NCI-H2029 treated with DMSO at 0.1 percent for 48 hours (cell line): ENCODE data around the gene SPOCK1.

Source experiments
- DNase-seq: peaks from one replicate; lab custom pipeline; 2025; lab: John Stamatoyannopoulos, UW

SPOCK1 gene

DNA sequence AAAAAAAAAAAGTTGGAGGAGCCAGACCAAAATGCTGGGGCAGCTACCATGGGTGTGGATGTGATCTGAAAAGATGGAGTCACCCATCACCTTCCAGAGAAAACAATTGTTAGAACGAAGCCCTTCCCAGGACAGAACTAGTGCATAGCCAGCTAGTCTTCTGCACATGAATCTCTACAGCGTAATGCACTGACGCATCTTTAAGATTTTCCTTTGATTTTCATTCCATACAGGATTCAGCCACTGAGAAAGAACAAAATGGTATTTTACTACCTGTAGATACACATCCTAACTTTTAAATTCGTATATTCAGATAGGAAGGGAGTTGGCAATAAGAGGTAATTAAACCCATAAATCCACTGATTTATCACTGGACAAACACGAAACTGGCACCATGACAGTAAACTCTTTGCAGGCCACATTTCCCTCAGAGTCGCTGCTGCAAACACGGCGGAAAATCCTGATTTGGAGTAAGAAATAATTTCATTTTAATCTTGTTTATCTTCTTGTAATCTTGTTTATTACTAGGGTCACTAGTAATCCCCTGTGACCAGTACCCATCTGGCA is 206.6 kb downstream of the SPOCK1 start:
- no peak for DNase-seq

DNA sequence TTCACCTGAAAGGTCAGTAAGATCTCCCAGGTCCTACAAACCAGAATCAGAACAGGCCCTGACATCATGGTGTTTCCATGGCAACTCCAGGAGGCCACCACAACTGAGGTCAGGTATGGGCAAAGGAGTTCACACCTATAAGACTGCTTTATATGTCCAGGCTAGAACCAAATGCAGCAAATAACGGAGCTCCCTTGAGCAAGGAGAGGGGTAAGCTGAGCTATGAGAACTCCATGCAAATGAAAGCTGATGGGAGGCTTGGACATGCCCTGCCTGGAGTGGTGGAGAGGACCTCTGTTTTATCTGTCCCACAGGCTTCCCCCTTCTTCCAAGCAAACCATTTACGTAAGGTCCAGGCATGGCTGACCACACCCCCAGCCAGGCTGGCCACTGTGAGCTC is 207.7 kb downstream of the SPOCK1 start:
- no peak for DNase-seq

DNA sequence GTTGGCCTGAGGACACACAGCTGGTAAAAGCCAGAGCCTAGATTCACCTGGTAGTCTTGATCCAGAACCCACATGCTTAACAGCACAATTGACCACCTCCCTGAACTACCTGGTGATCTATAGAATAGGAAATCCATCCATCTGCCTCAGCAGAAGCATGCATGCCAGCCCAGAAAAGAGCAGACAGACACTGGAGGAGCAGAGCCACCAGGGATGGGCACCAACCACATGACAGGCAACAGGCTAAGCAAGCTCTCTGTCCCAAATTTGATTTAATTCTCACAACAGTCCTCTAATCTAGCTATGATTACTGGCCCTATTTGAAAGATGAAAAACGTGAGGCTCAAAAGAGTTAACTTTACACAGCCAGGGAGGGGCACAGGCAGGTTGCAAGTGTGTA is 208.1 kb downstream of the SPOCK1 start:
- DNase-seq: no peak

- no peak for DNase-seq
Observed at GRCh38 chr5:137290373-137290772, 208.8 kb downstream of the SPOCK1 start.

DNA sequence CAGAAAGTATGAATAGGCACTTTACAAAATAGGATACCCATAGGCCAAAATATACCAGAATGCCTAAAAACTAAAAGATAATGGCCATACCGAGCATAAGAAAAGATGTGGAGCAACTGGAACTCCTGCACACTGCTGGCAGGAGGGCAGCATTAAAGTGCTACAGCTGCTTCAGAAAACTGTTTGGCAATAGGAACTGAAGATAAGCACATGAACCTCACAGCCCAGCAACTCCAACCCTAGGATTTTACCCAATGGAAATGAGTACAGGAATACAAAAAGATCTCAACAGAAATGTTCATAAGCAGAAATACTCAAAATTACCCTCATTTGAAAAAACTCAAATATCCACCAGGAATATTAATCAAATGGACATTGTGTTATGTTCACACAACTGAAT is 209.3 kb downstream of the SPOCK1 start:
- no peak for DNase-seq

GRCh38 chr5:137287569-137287968 is 211.6 kb downstream of the SPOCK1 start:
- DNase-seq: no peak

DNA sequence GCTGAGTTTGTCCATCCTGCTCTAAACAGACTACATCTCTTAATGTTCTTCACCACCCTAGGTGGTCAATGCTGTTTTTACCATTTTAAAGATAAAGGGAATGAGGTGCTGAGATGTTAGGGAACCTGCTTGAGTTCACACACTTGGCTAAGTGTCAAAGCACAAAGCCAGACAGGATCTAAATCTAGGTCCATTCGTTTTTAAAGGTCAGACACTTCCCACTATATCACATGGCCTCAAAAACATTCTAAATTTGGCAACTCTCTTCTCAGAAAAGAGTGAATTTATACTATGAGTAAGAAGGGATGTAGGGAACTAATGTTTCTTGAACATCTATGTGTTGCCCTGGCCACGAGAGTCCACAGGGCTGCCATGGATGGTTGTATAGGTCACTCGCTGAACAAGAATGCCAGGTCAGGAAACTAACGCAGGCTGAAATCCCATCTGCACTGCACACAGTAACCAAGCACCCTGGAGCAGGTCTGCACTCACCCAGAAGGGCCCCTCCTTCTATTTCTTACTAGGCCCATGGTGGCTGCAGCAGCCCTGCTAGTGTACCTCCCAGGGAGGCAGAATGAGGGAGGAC is 213.0 kb downstream of the SPOCK1 start:
- DNase-seq: no peak

- DNase-seq: peak; percentile 38
Observed at GRCh38 chr5:137283801-137284200, 215.3 kb downstream of the SPOCK1 start.

- DNase-seq: no peak
Observed at GRCh38 chr5:137282216-137282615, 216.9 kb downstream of the SPOCK1 start.

- DNase-seq: no peak
Observed at GRCh38 chr5:137281201-137281600, 217.9 kb downstream of the SPOCK1 start.

DNA sequence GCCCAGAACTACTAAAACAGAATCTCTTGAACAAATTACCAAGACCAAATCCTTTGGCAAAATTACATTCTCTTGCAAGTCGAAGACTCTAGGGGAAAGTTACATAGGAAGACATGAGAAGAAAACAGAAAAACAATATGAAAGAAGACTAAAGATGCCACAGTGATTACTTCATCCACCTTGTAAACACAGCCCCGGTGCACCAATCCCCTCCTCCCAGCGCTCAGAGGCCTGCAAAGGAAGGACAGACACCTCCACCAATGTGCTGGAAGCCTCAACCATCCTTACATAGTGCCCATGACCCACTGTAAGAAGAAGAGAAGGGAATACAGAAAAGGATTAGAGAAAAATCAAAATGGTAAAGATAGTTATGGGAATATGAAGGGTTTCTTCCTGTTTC is 218.5 kb downstream of the SPOCK1 start:
- no peak for DNase-seq

GRCh38 chr5:137279521-137280231 is 219.4 kb downstream of the SPOCK1 start:
- peak; percentile 13 for DNase-seq

GRCh38 chr5:137278476-137278875 is 220.7 kb downstream of the SPOCK1 start:
- no peak for DNase-seq

- DNase-seq: no peak
Observed at GRCh38 chr5:137275083-137275482, 224.0 kb downstream of the SPOCK1 start.

- no peak for DNase-seq
Observed at GRCh38 chr5:137273511-137273910, 225.6 kb downstream of the SPOCK1 start.

DNA sequence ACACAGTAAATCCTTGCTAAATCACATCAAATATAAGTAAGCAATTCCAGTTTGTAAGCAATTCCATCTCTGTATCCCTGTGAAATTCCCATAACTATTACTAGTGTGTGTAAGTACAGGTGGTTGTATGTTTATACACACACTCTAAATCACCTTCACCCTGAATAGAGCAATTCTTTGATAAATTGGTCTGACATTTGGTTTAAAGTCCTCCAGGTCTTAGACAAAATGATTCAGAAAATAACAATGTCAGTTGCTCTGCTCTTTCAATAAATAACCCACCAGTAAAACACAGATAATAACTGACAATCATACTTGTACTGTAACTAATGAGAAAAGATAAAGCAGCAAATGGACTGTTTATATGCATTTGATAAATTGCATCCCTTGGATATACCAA is 226.3 kb downstream of the SPOCK1 start:
- no peak for DNase-seq

GRCh38 chr5:137269946-137270345 is 229.2 kb downstream of the SPOCK1 start:
- no peak for DNase-seq

- no peak for DNase-seq
Observed at GRCh38 chr5:137269274-137269673, 229.9 kb downstream of the SPOCK1 start.

DNA sequence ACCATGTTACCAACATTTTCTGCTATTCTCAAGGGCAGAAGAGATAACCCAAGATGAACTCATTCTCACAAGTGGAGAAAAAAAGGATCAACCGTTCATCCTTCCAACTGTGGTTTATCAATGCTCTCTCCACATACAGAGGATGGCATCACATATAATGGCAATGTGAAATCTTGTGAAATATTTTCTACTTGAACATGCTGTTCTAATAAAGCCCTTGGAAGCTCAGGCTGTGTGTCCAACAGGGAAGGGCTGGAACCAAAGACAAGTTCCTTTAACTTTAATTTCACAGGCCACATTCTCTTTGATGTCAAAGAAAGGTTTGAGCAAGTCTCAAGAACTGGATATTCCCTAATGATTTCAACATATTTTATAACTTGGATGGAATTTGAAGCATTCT is 230.5 kb downstream of the SPOCK1 start:
- no peak for DNase-seq

DNA sequence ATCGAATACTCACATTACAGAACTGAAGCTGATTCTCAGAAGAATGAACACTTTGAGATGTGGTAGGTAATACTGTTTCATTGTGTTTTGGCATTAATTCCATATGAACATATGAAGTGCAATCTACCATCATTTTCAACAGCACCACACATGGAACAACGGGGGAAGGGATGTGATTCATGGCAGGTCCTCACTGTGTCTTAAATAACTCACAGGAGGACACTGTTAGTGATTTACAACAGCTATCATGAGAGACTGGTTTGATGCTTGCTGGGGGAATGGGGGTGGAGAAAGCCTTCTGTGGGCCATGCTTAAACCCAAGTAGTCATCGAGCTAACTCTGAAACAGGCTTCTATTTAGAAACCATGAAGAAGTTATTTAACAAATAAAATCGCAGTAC is 232.9 kb downstream of the SPOCK1 start:
- no peak for DNase-seq

DNA sequence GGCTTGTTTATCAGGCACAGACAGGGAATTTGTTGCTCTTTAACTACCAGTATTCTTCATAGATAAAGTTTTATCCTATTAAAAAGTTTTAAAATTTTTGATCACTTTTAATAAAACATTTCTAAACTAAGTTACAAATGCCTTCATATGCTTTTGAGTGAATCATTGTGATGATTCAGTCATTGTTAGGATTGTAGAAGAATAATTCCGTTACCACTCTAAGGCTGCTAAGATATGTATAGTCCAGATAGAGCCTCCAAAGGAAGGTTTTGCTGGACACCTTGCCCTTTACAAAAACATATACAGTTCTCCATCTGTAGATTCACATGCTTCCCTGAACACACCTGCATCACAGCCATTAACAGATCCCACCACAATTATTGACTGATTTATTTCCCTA is 233.7 kb downstream of the SPOCK1 start:
- DNase-seq: no peak

GRCh38 chr5:137264573-137264972 is 234.6 kb downstream of the SPOCK1 start:
- DNase-seq: no peak

- DNase-seq: no peak
Observed at GRCh38 chr5:137264041-137264440, 235.1 kb downstream of the SPOCK1 start.
